CD4-positive, alpha-beta T cell (primary cell): ENCODE measurements around the gene ZNF48. TPM values are rescaled to one million over a fixed set of nuclear protein-coding genes. Genes with fewer than 3 reads are reported as not detected.

ENCODE experiments used
- ATAC-seq: fragments of 200-7000 bp; cut with Tn5 transposase; one replicate; pipeline ENCODE4 v1.10.0; 2022; ENCODE audit warnings: mild to moderate bottlenecking; ENCODE audit not compliant: poor library complexity
- CTCF ChIA-PET: fragments of 350-600 bp; sonication (Branson Sonifier 250); formaldehyde crosslinking; loops from one replicate; lab custom pipeline; 2021; ENCODE audit warnings: antibody characterized with exemption, inconsistent platforms; lab: Charles Lee
- POLR2A ChIA-PET: fragments of 350-600 bp; sonication (Branson Sonifier 250); formaldehyde crosslinking; loops from one replicate; lab custom pipeline; 2021; ENCODE audit warnings: antibody characterized with exemption, inconsistent platforms; lab: Charles Lee
- DNase-seq, 14 experiments: peaks; one replicate each; pipeline ENCODE4 v3.0.0-alpha.2; 2013 to 2020; ENCODE audit warnings: mixed read lengths in 2 of 14
- H3K27ac ChIP-seq, 2 donors: one replicate each; pipeline versions ENCODE4 v1.5.1 to v1.7.0; 2013; ENCODE audit warnings: low read length in 2 of 2, low read depth in 1 of 2, mild to moderate bottlenecking in 1 of 2
- H3K27me3 ChIP-seq, 2 experiments: 1 replicate in 1 of 2; 2 replicates in 1 of 2; pipeline versions ENCODE4 v1.6.1 to v1.7.0; 2013; ENCODE audit warnings: low read length in 2 of 2, control low read depth in 1 of 2, mild to moderate bottlenecking in 1 of 2, moderate library complexity in 1 of 2; ENCODE audit not compliant: insufficient read depth in 2 of 2, control insufficient read depth in 1 of 2
- H3K36me3 ChIP-seq: one replicate; pipeline ENCODE4 v1.6.1; 2013; ENCODE audit warnings: low read length, control low read depth; ENCODE audit not compliant: insufficient read depth
- H3K4me1 ChIP-seq: one replicate; pipeline ENCODE4 v1.6.1; 2013; ENCODE audit warnings: low read length, control low read depth; ENCODE audit not compliant: insufficient read depth
- H3K4me3 ChIP-seq: one replicate; pipeline ENCODE4 v1.5.1; 2013; ENCODE audit warnings: mild to moderate bottlenecking, low read length, moderate library complexity
- H3K9me3 ChIP-seq, 2 experiments: 1 replicate in 1 of 2; 2 replicates in 1 of 2; pipeline versions ENCODE4 v1.6.1 to v1.7.0; 2013; ENCODE audit warnings: low read length in 2 of 2, mild to moderate bottlenecking in 2 of 2, control low read depth in 1 of 2, moderate library complexity in 1 of 2; ENCODE audit not compliant: control insufficient read depth in 1 of 2, insufficient read depth in 1 of 2
- H3K27ac Mint-ChIP-seq: one replicate; pipeline ENCODE4 v1.8.0; 2020; ENCODE audit warnings: mixed read lengths
- H3K27me3 Mint-ChIP-seq: one replicate; pipeline ENCODE4 v1.8.0; 2021; ENCODE audit warnings: mixed read lengths
- H3K36me3 Mint-ChIP-seq: one replicate; pipeline ENCODE4 v1.8.0; 2021; ENCODE audit warnings: low read depth, mixed read lengths
- H3K4me1 Mint-ChIP-seq: one replicate; pipeline ENCODE4 v1.8.0; 2021; ENCODE audit warnings: low read depth, mixed read lengths
- H3K4me3 Mint-ChIP-seq: one replicate; pipeline ENCODE4 v1.8.0; 2020; ENCODE audit warnings: mild to moderate bottlenecking, mixed read lengths
- H3K9me3 Mint-ChIP-seq: one replicate; pipeline ENCODE4 v1.8.0; 2020; ENCODE audit warnings: mixed read lengths
- CTCF ChIP-seq: fragments of 200-600 bp; IDR thresholded peaks from one replicate; pipeline ENCODE4 v1.8.0; 2022; ENCODE audit warnings: antibody characterized with exemption, mild to moderate bottlenecking
- intact Hi-C, 2 experiments: fragments of 100-400 bp; cut with DNase I in 1 of 2; cut with micrococcal nuclease in 1 of 2; formaldehyde crosslinking; loops; one replicate each; pipeline versions ENCODE4 v1.15.1 to v1.9.0; 2023 to 2025; cut with DNase I, micrococcal nuclease
- total RNA-seq, 174 experiments: library from RNA in 2 of 174; stranded (reverse) in 2 of 174; gene quantifications; one replicate each; pipeline ENCODE4 v1.2.3 and lab custom pipeline; 2021 to 2026

ZNF48 gene
- total RNA-seq, 2 experiments from 2014 or later = 3.4 to 3.5 TPM

GRCh38 chr16:30444231-30445148 is 49.3 kb downstream of the ZNF48 start:
- Mint-ChIP-seq H3K36me3 (peaks cover 26% of the 10 kb centered on the region), H3K27me3 (no peaks in the 10 kb centered on the region), H3K4me3 (peak overlapping the region; percentile 96), H3K4me1 (peaks cover 35% of the 10 kb centered on the region), H3K9me3 (no peaks in the 10 kb centered on the region), H3K27ac (peak overlapping the region; percentile 56)
- Histone ChIP-seq H3K4me1 (peaks cover 28% of the 10 kb centered on the region), H3K36me3 (peaks cover 10% of the 10 kb centered on the region), H3K27ac (peak overlapping the region; percentile 76 to 88), H3K4me3 (peak overlapping the region; percentile 83), H3K9me3 (no peaks in the 10 kb centered on the region), H3K27me3 (no peaks in the 10 kb centered on the region)
- DNase-seq (no peak), ATAC-seq (no peak)
- no peak for TF ChIP-seq CTCF
- CTCF ChIA-PET = interaction anchor here (1.0 to 1.6 kb wide), 5 partner anchors 15 to 78 kb away, joined by 3 to 8 read pairs (median 3); partner anchors contain the start of gene DCTPP1
- POLR2A ChIA-PET = interaction anchor here (0.6 to 4.5 kb wide), 12 partner anchors 9 to 214 kb away, joined by 3 to 25 read pairs (median 4); partner anchors contain the start of genes DCTPP1, FBRS, ITGAL and ZNF764
- intact Hi-C loops = loop anchor here (1.0 to 5.0 kb wide), 6 partner anchors 14 to 188 kb away; partner anchors contain the start of genes DCTPP1 (in 2 of the 2) and ZNF764 (in 1 of the 2)

GRCh38 chr16:30445149-30445407 is 49.9 kb downstream of the ZNF48 start:
- H3K4me1 Mint-ChIP-seq = peaks cover 39% of the 10 kb centered on the region
- Histone ChIP-seq H3K4me3 (peak overlapping the region; percentile 83), H3K27me3 (no peaks in the 10 kb centered on the region), H3K36me3 (peaks cover 10% of the 10 kb centered on the region), H3K4me1 (peaks cover 32% of the 10 kb centered on the region), H3K9me3 (no peaks in the 10 kb centered on the region), H3K27ac (peak overlapping the region; percentile 76 to 88)
- POLR2A ChIA-PET = interaction anchor here (0.6 to 4.5 kb wide), 11 partner anchors 9 to 213 kb away, joined by 3 to 25 read pairs (median 5); partner anchors contain the start of genes DCTPP1, FBRS, ITGAL and ZNF764
- DNase-seq (no peak), ATAC-seq (no peak)
- TF ChIP-seq CTCF = no peak
- peak overlapping the region; percentile 56 for H3K27ac Mint-ChIP-seq
- intact Hi-C loops = loop anchor here (1.0 to 5.0 kb wide), 6 partner anchors 14 to 187 kb away; partner anchors contain the start of genes DCTPP1 (in 2 of the 2) and ZNF764 (in 1 of the 2)
- H3K9me3 Mint-ChIP-seq = no peaks in the 10 kb centered on the region
- CTCF ChIA-PET = interaction anchor here (0.9 to 1.6 kb wide), 4 partner anchors 15 to 78 kb away, joined by 3 to 8 read pairs (median 4); partner anchors contain the start of gene DCTPP1
- H3K27me3 Mint-ChIP-seq = no peaks in the 10 kb centered on the region
- H3K36me3 Mint-ChIP-seq = peaks cover 26% of the 10 kb centered on the region
- H3K4me3 Mint-ChIP-seq = peak overlapping the region; percentile 96

- Mint-ChIP-seq H3K4me1 (peaks cover 44% of the 10 kb centered on the region), H3K27ac (peak within 1 kb of the TSS; percentile 89), H3K36me3 (peaks cover 26% of the 10 kb centered on the region), H3K9me3 (no peaks in the 10 kb centered on the region), H3K27me3 (no peaks in the 10 kb centered on the region), H3K4me3 (peak within 1 kb of the TSS; percentile 96)
- Histone ChIP-seq H3K9me3 (no peaks in the 10 kb centered on the region), H3K4me3 (peak within 1 kb of the TSS; percentile 83), H3K27me3 (no peaks in the 10 kb centered on the region), H3K27ac (peak within 1 kb of the TSS; percentile 76 to 88), H3K4me1 (peaks cover 37% of the 10 kb centered on the region), H3K36me3 (peaks cover 10% of the 10 kb centered on the region)
- ATAC-seq = peak; percentile 97
- ChIA-PET CTCF (interaction anchor here (0.9 to 1.5 kb wide), 4 partner anchors 16 to 90 kb away, joined by 3 to 8 read pairs (median 4); partner anchors contain the start of gene DCTPP1), POLR2A (interaction anchor here (0.6 to 4.5 kb wide), 11 partner anchors 10 to 213 kb away, joined by 3 to 25 read pairs (median 7); partner anchors contain the start of genes DCTPP1, FBRS, ITGAL and ZNF764)
- peak; percentile 16 for TF ChIP-seq CTCF
- peak; percentile 93 to 98 (median 96) for DNase-seq
- intact Hi-C loops = loop anchor here (1.0 to 5.0 kb wide), 8 partner anchors 15 to 187 kb away; partner anchors contain the start of genes DCTPP1 (in 2 of the 2), ITGAL (in 1 of the 2), ZNF747 (in 1 of the 2) and ZNF764 (in 1 of the 2)
Measured at GRCh38 chr16:30445408-30446202, 50.4 kb downstream of the ZNF48 start, which contains the start of gene SEPHS2. Gene SEPHS2, minus strand, starts transcription at chr16:30445874. Its CDS starts 147 bp downstream, at chr16:30445727.
